GM19452 (cell line): ENCODE results near the gene NT5DC1.

Experiments
- ATAC-seq: cut with Tn5 transposase; IDR thresholded peaks from one replicate; pipeline ENCODE4 v1.9.1; 2021; ENCODE audit not compliant: unreplicated experiment

NT5DC1 gene

GRCh38 chr6:116180375-116180774 lies 79.7 kb downstream of the NT5DC1 start:
- no peak for ATAC-seq

- no peak for ATAC-seq
Measured at GRCh38 chr6:116189472-116189871, 88.8 kb downstream of the NT5DC1 start.

GRCh38 chr6:116190550-116190949 lies 89.9 kb downstream of the NT5DC1 start:
- no peak for ATAC-seq

- ATAC-seq, result no peak
Measured at GRCh38 chr6:116191881-116192280, 91.2 kb downstream of the NT5DC1 start.

- no peak for ATAC-seq
Measured at GRCh38 chr6:116192786-116193185, 92.1 kb downstream of the NT5DC1 start.

- no peak for ATAC-seq
Measured at GRCh38 chr6:116196841-116197240, 96.2 kb downstream of the NT5DC1 start.

GRCh38 chr6:116200619-116201249 lies 100.1 kb downstream of the NT5DC1 start:
- ATAC-seq, result no peak

GRCh38 chr6:116201538-116201937 lies 100.9 kb downstream of the NT5DC1 start:
- ATAC-seq, result no peak

- no peak for ATAC-seq
Measured at GRCh38 chr6:116205281-116205680, 104.6 kb downstream of the NT5DC1 start.

- ATAC-seq, result no peak
Measured at GRCh38 chr6:116206231-116206903, 105.7 kb downstream of the NT5DC1 start.

- no peak for ATAC-seq
Measured at GRCh38 chr6:116208056-116208785, 107.6 kb downstream of the NT5DC1 start.

GRCh38 chr6:116210316-116210715 lies 109.7 kb downstream of the NT5DC1 start:
- ATAC-seq, result no peak

GRCh38 chr6:116210750-116211425 lies 110.2 kb downstream of the NT5DC1 start:
- ATAC-seq, result no peak

GRCh38 chr6:116214681-116215080 lies 114.0 kb downstream of the NT5DC1 start:
- no peak for ATAC-seq

- ATAC-seq, result no peak
Measured at GRCh38 chr6:116215414-116215813, 114.8 kb downstream of the NT5DC1 start.

GRCh38 chr6:116217069-116217468 lies 116.4 kb downstream of the NT5DC1 start:
- ATAC-seq, result no peak

- no peak for ATAC-seq
Measured at GRCh38 chr6:116218172-116218633, 117.5 kb downstream of the NT5DC1 start.

GRCh38 chr6:116218866-116219265 lies 118.2 kb downstream of the NT5DC1 start:
- no peak for ATAC-seq

GRCh38 chr6:116221067-116221466 lies 120.4 kb downstream of the NT5DC1 start:
- no peak for ATAC-seq

GRCh38 chr6:116221911-116222310 lies 121.3 kb downstream of the NT5DC1 start:
- no peak for ATAC-seq

- ATAC-seq, result no peak
Measured at GRCh38 chr6:116223355-116223754, 122.7 kb downstream of the NT5DC1 start.
